ENCODE measurements around the gene PLD3.

DNA sequence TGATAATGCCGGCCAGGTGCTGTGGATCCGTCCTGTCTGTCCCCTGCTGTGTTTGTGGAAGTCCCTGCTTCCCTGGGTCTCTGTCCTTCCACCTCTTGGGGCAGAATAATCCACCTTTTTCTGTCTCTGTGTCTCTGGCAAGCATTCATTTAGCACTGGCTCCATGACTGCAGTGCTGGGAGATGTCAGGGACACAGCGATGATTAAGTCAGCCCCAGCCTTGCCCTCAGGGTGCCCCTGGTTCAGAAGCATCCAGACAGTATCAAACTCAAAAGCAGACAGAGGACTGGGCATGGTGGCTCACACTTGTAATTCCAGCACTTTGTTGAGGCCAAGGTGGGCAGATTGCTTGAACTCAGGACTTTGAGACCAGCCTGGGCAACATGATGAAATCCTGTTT is 40.0 kb downstream of the PLD3 start:
- TF ChIP-seq, protein P1, sequence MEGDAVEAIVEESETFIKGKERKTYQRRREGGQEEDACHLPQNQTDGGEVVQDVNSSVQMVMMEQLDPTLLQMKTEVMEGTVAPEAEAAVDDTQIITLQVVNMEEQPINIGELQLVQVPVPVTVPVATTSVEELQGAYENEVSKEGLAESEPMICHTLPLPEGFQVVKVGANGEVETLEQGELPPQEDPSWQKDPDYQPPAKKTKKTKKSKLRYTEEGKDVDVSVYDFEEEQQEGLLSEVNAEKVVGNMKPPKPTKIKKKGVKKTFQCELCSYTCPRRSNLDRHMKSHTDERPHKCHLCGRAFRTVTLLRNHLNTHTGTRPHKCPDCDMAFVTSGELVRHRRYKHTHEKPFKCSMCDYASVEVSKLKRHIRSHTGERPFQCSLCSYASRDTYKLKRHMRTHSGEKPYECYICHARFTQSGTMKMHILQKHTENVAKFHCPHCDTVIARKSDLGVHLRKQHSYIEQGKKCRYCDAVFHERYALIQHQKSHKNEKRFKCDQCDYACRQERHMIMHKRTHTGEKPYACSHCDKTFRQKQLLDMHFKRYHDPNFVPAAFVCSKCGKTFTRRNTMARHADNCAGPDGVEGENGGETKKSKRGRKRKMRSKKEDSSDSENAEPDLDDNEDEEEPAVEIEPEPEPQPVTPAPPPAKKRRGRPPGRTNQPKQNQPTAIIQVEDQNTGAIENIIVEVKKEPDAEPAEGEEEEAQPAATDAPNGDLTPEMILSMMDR (IDR thresholded peaks at IDR 0.05): no peak
- no peak for TF ChIP-seq POLR2A (IDR thresholded peaks at IDR 0.05)

All from body of pancreas (tissue), 4 donors.